ENCODE results near the gene SLC7A14.
"Not testable (repeated sequence)": the region's sequence is repeated elsewhere in the genome, so short reads cannot be mapped to it uniquely, and the experiment has no call there.

SLC7A14 gene

DNA sequence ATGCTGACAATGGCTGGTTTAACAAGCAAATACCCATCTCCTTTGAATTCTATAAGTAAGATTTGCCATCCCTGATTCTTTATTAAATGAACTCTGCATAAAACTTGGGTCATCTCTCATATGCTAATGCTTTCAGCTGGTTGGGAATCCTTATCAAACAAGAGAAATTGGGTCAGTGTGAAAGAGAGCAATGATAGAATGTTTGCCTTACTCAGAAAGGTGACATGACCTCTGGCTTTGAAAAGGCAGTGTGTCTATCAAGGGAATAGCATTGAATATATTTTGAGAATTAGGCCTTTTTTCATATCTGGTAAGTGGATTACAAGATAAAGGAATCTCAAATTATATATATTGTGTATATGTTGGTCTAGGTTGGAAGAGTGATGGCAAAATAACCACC, 8.7 kb upstream of the SLC7A14 start:
- no peak for DNase-seq

DNA sequence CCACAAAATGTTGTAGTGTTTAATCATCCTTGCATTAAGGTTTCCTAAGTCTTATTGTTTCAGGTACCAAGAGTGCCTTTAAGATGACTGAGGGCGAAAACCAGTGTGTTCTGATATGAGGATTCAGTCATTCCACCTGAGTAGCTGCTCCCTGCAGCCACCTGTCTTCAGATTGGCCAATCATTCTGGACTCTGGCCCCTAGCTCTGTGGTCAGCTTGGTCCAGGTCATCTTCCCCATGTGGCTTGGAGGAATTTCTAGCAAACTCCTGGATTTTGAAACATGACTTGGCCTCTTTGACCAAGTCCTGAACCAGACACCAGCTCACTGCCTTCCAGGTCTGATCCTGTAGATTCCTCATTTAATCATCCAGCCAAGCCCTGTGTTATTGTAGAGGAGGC, 7.8 kb upstream of the SLC7A14 start:
- DNase-seq = no peak

DNA sequence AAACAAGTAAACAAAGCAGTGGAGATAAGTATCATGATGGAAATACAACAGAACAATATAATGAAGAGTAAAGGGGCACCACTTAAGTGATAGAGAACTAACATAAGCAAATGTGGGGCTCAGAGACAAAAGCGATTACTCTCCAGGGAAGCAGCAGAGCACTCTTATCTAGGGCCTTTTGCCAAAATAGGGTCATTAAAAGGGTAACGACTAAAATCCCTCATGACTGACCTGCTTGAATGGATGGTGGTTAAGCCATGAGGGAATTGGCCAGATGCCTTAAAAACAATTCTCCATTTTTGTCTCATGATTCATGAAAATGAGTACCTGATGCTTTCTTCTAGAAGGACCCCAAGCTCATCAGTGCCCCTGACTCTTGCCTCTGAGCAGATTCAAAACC, 3.2 kb upstream of the SLC7A14 start:
- no peak for DNase-seq

DNA sequence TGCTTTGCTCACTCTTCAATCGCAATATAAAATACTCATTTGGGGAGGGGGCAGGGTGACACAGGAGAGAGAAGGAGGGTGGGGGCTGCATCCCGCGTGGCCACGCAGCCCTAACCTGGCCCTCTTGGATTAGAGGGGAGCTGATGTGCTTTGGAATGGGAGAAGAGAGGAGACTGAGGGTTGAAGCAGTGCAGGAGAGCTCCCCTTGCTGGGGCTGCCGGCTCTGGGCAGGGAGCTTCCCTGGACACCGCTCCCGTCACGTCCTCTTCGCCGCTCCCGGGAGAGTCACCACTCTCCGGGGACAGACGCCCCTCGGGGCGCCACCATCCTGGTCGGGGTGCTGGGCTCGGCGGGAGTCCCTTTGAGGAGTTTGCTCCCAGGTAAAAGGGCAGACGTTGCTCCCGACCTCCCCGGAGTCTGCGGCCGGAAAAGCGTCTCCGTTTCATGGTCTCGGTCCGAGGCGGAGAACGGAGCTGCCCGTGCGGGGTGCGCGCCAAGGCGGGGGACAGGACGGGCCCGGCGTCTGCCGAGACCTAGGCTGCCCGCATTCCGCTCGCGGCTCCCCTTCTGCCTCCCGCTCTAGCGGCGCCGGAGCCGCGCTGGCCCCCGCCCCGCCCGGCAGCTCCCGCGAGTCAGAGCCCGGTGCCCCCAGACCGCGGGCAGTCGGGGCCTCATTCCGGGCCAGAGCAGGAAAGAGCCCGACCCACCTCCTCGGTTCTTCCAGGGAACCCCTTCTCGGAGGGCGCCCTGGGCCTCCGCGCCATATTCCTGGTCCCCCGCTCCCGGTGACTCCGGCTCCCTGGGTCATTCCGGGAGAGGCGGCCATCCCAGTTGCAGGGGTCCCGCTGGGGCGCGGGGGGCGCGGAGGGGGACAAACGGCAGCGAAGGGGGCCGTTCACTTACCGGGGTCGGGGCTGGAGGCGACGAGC, 603 bp downstream of the SLC7A14 start:
- DNase-seq = peak in 12 of 56 donors; percentile 8 to 62 (median 36)

DNA sequence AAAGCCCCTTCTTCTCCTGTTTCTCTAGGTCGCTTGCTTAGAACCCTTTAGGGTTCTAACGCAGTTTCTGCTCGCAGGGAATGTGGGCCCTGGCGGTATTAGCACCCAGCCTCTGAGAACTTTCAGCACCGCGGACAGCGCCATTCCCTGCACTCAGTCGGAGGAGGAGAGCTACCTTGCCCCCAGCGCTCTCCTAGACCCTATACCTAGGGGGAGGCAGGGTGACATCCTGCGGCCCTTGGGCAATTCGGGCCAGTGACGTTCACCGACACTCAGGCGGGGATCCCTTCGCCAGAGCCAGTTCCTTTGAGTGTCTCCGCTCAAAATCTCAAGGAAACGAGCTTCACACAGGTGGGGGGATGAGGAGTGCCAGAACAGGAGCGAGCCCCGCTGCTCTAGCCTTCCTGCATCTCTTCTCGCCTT, 1.3 kb downstream of the SLC7A14 start:
- peak in 37 of 56 donors; percentile 2 to 75 (median 38) for DNase-seq

DNA sequence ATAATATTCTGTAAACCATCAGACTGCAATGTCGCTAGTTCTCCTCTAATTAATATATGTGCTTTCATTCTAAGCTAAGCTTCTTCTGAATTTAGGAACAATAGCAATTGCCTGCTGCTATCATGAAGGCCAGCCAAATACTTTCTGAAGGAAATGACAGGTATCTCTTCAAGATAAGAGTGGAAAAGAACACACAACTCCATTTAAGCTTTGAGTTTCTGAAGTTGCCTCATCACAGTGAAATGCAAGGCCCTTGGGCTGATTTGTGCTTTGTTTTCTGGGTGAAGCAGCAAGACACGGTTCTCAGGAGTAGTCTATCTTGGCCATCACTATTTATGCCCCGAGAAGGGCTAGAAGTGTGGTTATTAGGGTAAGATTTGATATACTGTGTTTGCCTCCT, 6.2 kb downstream of the SLC7A14 start:
- DNase-seq = no peak

DNA sequence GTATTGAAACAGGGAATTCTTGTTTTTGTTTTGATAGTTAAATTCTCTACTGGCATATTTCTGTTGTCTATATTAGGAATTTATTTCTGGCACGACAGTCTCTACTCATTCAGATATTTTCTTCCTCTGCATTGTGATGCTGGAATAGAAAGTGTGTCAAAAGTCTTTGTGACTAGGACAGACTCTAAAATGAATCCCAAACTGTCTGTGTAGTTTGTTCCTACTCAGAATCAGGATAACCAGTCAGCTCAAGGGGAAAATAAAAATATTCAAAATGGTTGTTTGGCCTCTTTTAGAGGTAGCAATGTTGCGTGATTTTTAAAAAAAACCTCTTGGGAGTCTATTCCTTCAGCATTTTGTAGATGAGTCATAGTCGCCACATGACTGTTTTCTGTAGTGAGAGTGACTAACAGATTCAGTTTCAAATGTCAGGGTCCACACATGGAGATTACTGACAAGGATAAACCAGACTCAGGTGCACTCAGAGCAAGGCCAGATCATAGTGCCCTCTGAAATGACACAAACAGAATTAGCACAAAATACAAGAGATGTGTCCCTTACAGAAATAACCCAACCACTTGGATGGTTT, 13.1 kb downstream of the SLC7A14 start:
- DNase-seq = no peak

DNA sequence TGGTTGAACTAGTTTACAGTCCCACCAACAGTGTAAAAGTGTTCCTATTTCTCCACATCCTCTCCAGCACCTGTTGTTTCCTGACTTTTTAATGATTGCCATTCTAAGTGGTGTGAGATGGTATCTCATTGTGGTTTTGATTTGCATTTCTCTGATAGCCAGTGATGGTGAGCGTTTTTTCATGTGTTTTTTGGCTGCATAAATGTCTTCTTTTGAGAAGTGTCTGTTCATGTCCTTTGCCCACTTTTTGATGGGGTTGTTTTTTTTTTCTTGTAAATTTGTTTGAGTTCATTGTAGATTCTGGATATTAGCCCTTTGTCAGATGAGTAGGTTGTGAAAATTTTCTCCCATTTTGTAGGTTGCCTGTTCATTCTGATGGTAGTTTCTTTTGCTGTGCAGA, 18.3 kb downstream of the SLC7A14 start:
- DNase-seq = not testable (repeated sequence)

DNA sequence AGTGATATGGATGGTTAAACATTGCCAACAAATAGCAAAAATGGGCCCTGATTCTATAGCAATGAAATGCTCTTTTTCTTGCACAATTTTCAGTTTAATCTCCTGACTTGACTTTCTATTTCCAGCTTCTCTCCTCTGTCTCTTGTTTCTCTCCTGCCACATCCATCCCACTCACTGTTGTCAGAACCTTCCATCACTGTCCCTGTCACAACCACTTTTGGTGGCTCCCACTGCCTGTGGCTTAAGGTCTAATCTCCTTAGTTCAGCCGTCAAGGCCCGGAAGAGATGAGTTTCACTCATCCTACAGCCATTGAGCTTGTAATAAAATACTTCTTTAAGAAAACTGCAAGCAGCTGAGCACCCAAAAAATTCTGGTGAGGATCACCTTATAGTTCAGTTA, 19.5 kb downstream of the SLC7A14 start:
- DNase-seq = no peak

DNA sequence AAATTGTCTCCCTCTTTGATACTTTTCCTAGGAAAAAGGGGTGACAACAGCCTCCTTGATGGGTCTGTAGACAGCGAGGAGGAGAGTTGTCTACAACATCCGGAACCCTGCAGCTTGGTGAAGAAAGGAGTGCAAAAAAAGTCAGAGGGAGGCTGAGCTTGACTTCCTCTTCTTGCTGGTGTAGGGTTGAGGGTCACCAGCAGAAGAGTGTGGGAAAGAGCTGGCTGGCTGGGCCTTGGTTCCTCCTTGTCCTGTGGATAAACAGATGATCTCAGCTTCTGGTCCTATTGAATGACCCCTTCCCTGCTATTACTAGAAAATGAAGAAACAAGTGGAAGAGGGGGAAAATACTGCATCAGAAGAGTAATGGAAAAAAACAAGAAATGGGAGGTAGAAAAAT, 20.4 kb downstream of the SLC7A14 start:
- DNase-seq = no peak

DNA sequence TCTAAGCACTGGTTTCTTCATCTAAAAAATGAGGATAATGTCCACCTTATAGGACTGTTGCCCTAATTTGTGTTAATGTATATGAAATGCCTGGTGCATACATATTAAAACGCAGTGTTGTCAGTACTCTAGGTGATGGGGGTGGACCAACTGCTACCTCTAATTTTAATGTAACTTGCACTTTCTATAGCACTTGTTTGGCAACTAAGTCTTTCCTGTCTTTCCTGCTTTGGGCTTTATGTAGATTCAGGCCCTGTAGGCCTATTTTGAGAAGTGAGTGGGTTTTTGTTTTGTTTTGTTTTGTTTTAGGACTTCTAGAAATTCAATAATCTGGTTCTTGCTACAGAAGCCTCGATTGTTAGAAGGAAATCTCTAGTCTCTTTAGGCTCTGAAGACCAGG, 21.2 kb downstream of the SLC7A14 start:
- DNase-seq = no peak

DNA sequence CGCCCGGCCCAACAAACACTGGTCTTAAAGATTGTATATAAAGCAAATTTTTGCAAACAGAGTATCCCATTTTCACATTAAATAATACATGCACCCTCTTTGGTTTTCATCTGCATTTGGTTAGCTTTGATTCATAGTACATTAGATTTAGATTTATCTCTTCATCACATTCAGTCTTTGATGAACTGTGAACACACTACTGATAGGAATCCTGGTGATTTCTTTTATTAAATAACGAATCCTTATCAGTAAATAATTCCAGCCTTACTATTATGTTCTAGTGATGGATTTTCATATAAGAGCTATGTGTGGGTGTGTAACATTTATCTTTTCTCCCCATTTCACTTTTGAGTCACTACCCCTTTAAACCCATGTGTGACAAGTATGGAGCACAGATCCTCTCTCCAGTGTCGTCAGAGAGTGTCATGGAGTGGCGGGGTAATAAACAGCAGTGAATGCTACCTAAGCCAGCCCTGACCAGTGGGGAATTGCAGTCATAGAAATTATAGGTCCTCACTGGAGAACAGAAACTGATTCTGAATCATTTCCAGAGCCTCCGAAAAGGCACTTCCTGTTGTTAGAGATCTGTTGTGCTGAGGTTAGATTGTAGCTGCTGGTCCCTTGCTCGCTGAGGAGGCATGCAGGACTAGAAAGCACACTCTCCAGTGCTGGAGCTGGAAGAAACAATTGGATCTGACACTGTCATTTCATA, 22.0 kb downstream of the SLC7A14 start:
- DNase-seq = no peak

DNA sequence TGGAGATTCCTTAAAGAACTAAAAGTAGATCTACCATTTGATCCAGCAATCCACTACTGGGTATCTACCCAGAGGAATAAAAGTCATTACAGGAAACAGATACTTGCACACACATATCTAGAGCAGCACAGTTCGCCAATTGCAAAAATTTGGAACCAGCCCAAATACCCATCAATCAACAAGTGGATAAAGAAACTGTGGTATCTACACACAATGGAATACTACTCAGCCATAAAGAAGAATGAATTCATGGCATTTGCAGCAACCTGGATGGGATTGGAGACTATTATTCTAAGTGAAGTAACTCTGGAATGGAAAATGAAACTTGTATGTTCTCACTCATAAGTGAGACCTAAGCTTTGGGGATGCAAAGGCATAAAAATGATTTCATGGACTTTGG, 23.8 kb downstream of the SLC7A14 start:
- no peak for DNase-seq

DNA sequence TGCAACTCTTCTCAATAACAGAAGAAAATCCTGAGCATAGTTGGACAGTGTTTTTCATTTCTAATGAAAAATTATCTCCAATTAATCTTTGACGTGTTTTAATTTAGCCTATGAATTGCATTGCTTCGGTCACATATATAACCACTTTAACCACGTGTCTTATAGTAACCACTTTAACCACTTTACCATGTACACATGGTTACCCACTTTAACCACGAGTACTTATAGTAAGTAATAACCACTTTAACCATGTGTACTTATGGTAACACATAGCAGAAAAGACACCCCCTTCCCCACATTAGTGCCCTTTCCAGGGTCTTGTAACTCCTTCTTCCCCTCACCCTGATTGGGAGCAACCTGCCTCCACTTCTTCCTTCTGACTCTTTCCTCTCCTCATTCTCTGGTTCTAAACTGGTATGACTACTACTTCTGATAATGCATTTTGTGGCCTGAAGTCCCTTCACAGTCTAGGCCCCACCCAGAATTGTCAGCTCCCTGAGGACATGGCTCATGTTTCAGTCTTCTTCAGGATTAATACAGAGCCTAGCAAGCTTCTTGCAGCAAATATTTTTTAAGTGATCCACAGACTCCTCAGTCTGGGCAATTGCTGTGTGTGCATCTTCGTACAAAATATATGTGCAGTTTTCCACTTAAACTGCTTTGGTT, 25.0 kb downstream of the SLC7A14 start:
- DNase-seq = no peak

DNA sequence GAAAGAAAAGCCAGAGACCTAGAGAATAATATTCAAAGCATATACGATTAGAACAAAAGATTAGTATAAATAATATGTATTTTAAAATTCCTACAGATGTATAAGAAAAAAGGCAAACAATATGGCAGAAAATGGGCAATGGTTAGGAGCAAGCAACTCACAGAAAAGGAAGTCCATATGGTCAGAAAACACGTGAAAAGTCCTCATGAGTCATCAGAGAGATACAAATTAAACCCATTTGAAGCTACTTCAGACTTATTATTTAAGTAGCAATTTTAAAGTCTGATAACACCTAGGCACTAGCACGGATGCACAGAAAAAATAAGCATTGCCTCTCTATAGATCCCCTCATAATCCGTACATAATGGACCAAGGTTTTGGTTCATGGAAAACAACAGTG, 25.6 kb downstream of the SLC7A14 start:
- no peak for DNase-seq

DNA sequence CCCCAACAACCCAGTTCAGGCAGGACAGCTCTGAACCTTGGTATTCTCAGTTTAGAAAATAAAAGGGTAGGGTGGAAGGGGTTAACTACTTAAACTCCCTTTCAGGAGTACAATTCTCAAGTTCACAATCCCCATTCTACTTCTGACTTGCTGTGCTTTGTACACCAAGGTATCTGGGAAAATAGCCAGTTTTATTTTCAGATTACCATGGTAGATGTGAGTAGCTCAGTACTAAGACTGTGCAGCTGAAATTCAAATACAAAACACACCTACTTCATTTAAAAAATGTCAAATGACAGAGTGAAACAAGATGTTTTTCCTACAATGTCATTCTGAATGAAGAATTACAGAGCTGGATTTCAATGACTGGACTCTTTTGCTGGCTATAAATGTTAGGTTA, 27.4 kb downstream of the SLC7A14 start:
- DNase-seq = no peak

DNA sequence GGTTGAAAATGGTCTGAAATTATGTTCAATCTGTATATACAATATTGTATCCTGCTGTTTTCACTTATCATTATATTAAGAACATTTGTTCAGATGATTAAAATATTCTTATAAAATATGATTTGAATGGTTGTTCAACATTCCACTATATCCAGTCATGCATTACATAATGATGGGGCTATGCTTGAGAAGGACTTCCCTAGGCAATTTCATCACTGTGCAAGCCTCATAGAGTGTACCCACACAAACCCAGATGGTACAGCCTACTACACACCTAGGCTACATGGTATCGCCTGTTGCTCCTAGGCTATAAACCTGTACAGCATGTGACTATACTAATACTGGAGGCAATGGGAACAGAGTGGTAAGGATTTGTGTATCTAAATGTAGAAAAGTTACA, 30.5 kb downstream of the SLC7A14 start:
- DNase-seq = no peak

DNA sequence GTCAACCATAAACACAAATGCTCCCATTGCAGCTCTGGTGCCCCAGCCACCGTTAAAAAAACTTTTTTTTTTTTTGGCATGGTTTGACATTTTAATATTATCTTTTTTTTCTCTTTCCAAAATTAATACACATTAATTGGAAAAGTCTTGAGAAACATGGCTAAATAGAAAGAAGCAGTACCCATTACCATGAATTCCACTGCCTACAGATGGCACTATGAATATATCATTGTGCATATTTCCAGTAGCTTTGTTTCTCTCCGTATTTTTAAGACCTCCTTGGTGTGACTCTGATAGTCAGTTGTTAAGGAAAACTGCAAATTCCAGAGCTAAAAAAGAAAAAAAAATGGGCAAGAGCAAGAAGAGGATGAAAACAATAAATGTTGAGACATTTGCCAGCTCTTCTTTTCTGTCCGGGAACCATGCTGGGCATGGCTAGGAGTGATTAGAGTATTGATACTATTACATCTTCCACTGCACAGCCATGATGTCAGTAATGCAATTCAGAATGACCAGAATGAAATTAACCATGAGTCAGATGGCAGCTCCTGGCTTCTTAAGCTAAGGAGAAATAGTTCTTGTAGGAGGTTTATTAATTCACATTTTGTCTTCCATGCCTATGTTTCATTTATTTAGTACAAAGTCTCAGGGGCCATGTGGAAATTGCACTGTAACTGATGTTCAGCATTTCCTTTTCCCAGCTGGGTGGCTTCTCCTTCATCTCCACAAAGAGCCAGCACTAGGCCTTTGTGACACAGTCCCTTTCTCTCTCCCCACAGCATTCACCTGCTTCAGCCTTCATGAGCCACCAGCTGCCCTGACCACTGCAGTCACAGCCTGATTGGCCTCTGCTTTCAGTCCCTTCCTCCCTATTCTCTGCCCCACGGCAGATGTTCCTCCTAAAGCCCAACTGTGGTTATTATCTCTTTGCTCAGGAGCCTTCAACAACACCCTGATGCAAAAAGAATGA, 31.8 kb downstream of the SLC7A14 start:
- no peak for DNase-seq

DNA sequence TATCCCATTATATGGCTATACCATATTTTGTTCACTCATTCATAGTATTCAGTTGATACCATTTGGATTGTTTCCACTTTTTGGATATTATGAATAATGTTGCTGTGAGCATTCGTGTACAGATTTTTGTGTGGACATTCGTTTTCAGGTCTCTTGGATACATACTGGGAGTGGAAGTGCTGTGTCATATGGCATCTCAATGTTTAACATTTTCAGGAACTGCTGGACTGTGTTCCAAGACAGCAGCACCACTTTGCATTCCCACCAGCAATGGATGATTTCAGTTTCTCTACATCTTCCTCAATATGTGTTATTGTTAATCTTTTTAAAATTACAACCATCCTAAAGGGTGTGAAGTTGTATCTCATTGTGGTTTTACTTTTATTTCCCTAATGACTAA, 34.6 kb downstream of the SLC7A14 start:
- no peak for DNase-seq

DNA sequence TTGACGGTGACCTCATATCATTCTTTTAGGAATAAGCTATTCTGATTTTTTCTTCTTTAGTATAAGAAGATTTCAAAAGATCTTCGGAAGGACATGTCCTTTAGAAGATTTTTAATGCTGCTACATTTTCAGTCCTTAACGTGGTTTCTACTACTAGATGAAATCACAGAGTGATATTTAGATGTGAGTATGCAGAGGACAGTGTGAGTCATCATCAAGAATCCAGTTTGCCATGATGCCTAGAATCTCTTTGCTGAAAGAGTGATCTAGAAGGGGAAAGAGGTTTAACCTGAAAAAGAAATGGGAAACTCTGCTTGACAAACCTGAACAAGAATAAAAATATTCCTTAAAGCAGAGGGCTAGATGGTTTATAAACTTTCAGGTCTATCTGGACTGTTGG, 43.2 kb downstream of the SLC7A14 start:
- DNase-seq = no peak

DNA sequence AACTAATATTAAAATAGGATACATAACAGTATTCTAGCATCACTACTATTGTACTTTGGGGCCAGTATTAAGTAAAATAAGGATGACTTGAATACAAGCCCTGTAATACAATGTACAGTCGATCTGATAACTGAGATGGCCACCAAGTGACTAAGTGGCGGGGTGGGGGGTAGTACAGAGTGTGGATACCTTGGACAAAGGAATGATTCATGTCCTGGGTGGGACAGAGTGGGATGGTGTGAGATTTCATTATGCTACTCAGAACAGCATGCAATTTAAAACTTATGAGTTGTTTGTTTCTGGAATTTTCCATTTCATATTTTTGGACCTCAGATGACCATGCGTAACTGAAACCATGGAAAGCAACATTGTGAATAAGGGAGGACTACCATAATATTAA, 46.0 kb downstream of the SLC7A14 start:
- DNase-seq = no peak
